Right ventricle myocardium superior (tissue), 1 donor: ENCODE results near the gene JMJD1C. TPM values are rescaled to one million over a fixed set of nuclear protein-coding genes. Genes with fewer than 3 reads are reported as not detected.
"Not testable (repeated sequence)": the region's sequence is repeated elsewhere in the genome, so short reads cannot be mapped to it uniquely, and the experiment has no call there.

Experiments
- ATAC-seq: fragments of 200-7000 bp; cut with Tn5 transposase; one replicate; pipeline ENCODE4 v1.9.1; 2020; ENCODE audit warnings: mild to moderate bottlenecking; ENCODE audit not compliant: poor library complexity
- DNase-seq: peaks from one replicate; pipeline ENCODE4 v3.0.0-alpha.2; 2020
- intact Hi-C: fragments of 100-400 bp; cut with DNase I; formaldehyde crosslinking; loops from one replicate; pipeline ENCODE4 v1.11.2; 2022
- total RNA-seq: library from RNA; stranded (reverse); fragmentation: NEBNext Ultra II Directional; extraction: Animal tissue kit (Norgen Biotek cat#: 25700); gene quantifications from one replicate; pipeline ENCODE4 v1.2.1, GENCODE V29; 2021
- donor health status: DM: no; HTN: yes; CAD: no; lungs with severe emphysema.

JMJD1C gene
- total RNA-seq, 1 donor from 2014 or later, result 32.9 TPM

- no peak for DNase-seq
- no peak for ATAC-seq
- intact Hi-C loops, result no loop called here
These were observed 128.1 kb downstream of the JMJD1C start for GRCh38 chr10:63337455-63338251.

GRCh38 chr10:63331586-63331985 is 134.2 kb downstream of the JMJD1C start:
- DNase-seq (no peak), ATAC-seq (no peak)
- intact Hi-C loops, result no loop called here

GRCh38 chr10:63324495-63324854 is 141.3 kb downstream of the JMJD1C start:
- ATAC-seq (no peak), DNase-seq (no peak)
- intact Hi-C loops, result no loop called here

GRCh38 chr10:63323701-63324494 is 141.9 kb downstream of the JMJD1C start:
- no peak for DNase-seq
- intact Hi-C loops, result no loop called here

GRCh38 chr10:63320683-63321082 is 145.1 kb downstream of the JMJD1C start:
- intact Hi-C loops, result no loop called here
- ATAC-seq (no peak), DNase-seq (no peak)

More at GRCh38 chr10:63323701-63324494, 141.9 kb downstream of the JMJD1C start:
- ATAC-seq, result no peak

- DNase-seq (no peak), ATAC-seq (no peak)
- intact Hi-C loops, result no loop called here
These were observed 146.5 kb downstream of the JMJD1C start for GRCh38 chr10:63319231-63319630.

GRCh38 chr10:63318491-63318890 is 147.3 kb downstream of the JMJD1C start:
- intact Hi-C loops, result no loop called here
- DNase-seq, result no peak
- no peak for ATAC-seq

GRCh38 chr10:63314020-63314419 is 151.8 kb downstream of the JMJD1C start:
- DNase-seq (no peak), ATAC-seq (no peak)
- intact Hi-C loops, result no loop called here

- intact Hi-C loops, result no loop called here
- ATAC-seq (no peak), DNase-seq (no peak)
These were observed 152.6 kb downstream of the JMJD1C start for GRCh38 chr10:63313066-63313717.

- ATAC-seq (no peak), DNase-seq (no peak)
- intact Hi-C loops, result no loop called here
These were observed 157.1 kb downstream of the JMJD1C start for GRCh38 chr10:63308628-63309027.

- no peak for ATAC-seq
- DNase-seq, result no peak
- intact Hi-C loops, result no loop called here
These were observed 161.6 kb downstream of the JMJD1C start for GRCh38 chr10:63304146-63304545.

- intact Hi-C loops, result no loop called here
- DNase-seq (no peak), ATAC-seq (peak; percentile 20)
These were observed 165.0 kb downstream of the JMJD1C start for GRCh38 chr10:63300801-63301200.

GRCh38 chr10:63297941-63298340 is 167.8 kb downstream of the JMJD1C start:
- ATAC-seq, result no peak
- DNase-seq, result no peak
- intact Hi-C loops, result no loop called here

- intact Hi-C loops, result no loop called here
- DNase-seq, result no peak
- no peak for ATAC-seq
These were observed 171.0 kb downstream of the JMJD1C start for GRCh38 chr10:63294781-63295180.

- ATAC-seq, DNase-seq, intact Hi-C loops: not testable (repeated sequence)
These were observed 172.9 kb downstream of the JMJD1C start for GRCh38 chr10:63292847-63293246.

- intact Hi-C loops, result no loop called here
- no peak for DNase-seq
- no peak for ATAC-seq
These were observed 177.6 kb downstream of the JMJD1C start for GRCh38 chr10:63288170-63288569.

GRCh38 chr10:63286754-63287264 is 179.0 kb downstream of the JMJD1C start:
- intact Hi-C loops, result no loop called here
- ATAC-seq (no peak), DNase-seq (no peak)

GRCh38 chr10:63286340-63286739 is 179.4 kb downstream of the JMJD1C start:
- intact Hi-C loops, result no loop called here
- DNase-seq (no peak), ATAC-seq (no peak)

- DNase-seq, ATAC-seq, intact Hi-C loops: not testable (repeated sequence)
These were observed 181.9 kb downstream of the JMJD1C start for GRCh38 chr10:63283901-63284300.
